T47D (cell line): ENCODE results near the gene TTLL8.
A peak's percentile ranks its signal among the peaks of the same experiment; 100 is the strongest.

Source experiments
- DNase-seq, 2 experiments: peaks; one replicate each; pipeline versions ENCODE4 v3.0.0 to v3.0.0-alpha.2; 2011 to 2012; ENCODE audit warnings: low read depth in 1 of 2, low spot score in 1 of 2
- JUND ChIP-seq: IDR thresholded peaks from 2 replicates; pipeline ENCODE4 v1.6.1; 2012; ENCODE audit warnings: low read depth
- in situ Hi-C: cut with HindIII; loops from 2 replicates; pipeline ENCODE4 v1.10.0; 2016; ENCODE audit warnings: low sequenced_read_pairs, low pct_unique_long_range_greater_than_20kb

TTLL8 gene

DNA sequence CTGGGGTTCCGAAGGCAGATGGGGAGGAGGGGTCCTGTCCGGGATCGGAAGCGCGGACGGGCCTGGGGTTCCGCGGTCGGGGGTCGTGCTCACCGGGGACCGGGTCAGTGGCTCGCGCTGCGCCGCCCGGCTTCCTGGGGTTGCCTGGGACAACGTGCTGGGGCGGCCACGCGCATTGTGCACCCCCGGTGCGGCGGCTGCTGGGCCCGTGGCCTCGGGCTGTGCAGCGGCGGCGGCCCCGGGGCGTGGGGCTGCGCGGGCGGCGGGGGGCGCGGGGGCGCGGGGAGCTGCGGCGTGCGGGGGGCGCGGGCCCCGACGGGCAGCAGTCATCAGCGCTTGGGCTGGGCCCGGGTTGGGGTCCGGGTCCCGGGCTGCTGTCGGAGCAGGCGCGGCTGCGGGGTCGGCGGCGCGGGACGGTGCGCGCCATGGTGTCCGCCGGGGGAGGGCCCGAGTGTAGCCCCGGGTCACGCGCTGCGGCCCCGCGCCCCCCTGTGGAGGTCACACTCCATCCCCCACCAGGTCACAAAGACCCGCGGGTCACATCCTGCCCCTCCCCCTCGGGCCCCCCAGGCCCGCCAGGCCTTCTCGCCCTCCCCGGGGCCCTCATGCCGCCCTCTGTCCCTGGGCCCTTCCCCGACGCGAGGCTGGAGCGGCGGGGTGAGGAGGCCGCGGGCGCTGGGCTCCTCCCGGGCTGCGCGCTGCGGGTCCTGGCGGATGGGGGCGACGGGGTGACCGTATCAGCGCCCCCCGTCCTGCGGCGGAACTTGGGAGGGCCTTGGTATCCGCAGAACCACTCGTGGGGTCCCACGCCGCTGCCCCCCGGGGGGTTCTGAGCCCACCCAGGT lies at the start of gene TTLL8:
Gene TTLL8, minus strand, starts transcription at position 238 of the 845 bp plus-strand sequence.
- TF ChIP-seq JUND, result no peak
- DNase-seq, result no peak
- in situ Hi-C loops, result no loop called here

- DNase-seq, result no peak
- in situ Hi-C loops, result no loop called here
- no peak for TF ChIP-seq JUND
Observed at GRCh38 chr22:50107529-50107928, 49.4 kb upstream of the TTLL8 start.

GRCh38 chr22:50105208-50106100 lies 47.4 kb upstream of the TTLL8 start:
- in situ Hi-C loops, result no loop called here
- no peak for TF ChIP-seq JUND
- no peak for DNase-seq

- no peak for DNase-seq
- TF ChIP-seq JUND, result no peak
- in situ Hi-C loops, result no loop called here
Observed at GRCh38 chr22:50104141-50104544, 46.0 kb upstream of the TTLL8 start.

- in situ Hi-C loops, result no loop called here
- TF ChIP-seq JUND, result no peak
- DNase-seq, result peak in 1 of 2 experiments; percentile 10
Observed at GRCh38 chr22:50102946-50103345, 44.8 kb upstream of the TTLL8 start.

GRCh38 chr22:50101870-50102565 lies 43.9 kb upstream of the TTLL8 start:
- TF ChIP-seq JUND, result no peak
- in situ Hi-C loops, result no loop called here
- no peak for DNase-seq

GRCh38 chr22:50098052-50098451 lies 40.0 kb upstream of the TTLL8 start:
- DNase-seq, result no peak
- no peak for TF ChIP-seq JUND
- in situ Hi-C loops, result no loop called here

DNA sequence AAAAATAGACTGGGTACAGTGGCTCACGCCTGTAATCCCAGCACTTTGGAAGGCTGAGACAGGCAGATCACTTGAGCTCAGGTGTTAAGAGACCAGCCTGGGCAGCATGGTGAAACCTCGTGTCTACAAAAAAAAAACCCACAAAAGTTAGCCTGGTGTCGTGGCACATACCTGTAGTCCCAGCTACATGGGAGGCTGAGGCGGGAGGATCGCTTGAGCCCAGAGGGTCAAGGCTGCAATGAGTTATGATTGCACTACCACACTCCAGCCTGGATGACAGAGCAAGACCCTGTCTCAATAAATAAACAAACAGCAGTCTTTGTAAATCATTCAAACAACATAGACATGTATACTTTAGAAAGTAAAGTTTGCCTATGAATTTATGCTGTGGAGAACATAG lies 34.2 kb upstream of the TTLL8 start:
- no peak for DNase-seq
- TF ChIP-seq JUND, result no peak
- in situ Hi-C loops, result no loop called here

GRCh38 chr22:50091092-50091768 lies 33.1 kb upstream of the TTLL8 start:
- no peak for DNase-seq
- TF ChIP-seq JUND, result no peak
- in situ Hi-C loops, result no loop called here

GRCh38 chr22:50090412-50090714 lies 32.3 kb upstream of the TTLL8 start:
- in situ Hi-C loops, result no loop called here
- DNase-seq, result no peak
- TF ChIP-seq JUND, result no peak

- TF ChIP-seq JUND, result no peak
- peak in 1 of 2 experiments; percentile 9 for DNase-seq
- in situ Hi-C loops, result no loop called here
Observed at GRCh38 chr22:50089682-50090411, 31.7 kb upstream of the TTLL8 start, which contains the start of gene MOV10L1. Gene MOV10L1 (plus strand): TSS chr22:50090006. CDS start chr22:50090089, 83 bp downstream.

DNA sequence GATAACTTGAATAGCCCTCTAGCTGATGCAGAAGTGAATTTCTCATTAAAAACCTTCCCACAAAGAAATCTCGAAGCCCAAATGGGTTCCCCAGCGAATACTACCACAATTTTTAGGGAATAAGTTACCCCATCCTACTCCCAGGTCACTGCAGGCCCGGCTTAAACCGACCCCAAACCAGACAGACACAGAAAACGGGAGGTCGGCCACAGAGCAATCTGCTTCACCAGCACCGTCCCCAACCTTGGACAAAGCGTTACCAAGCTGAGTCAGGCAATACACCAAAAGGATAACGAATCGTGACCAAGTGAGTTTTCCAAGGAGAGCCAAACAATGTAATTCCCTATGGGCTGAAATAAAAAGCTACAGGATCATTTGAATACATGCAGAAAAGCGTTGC lies 31.1 kb upstream of the TTLL8 start:
- TF ChIP-seq JUND, result no peak
- DNase-seq, result no peak
- in situ Hi-C loops, result no loop called here
